ENCODE measurements around the gene KIR2DL1.
"Not testable (repeated sequence)": the region's sequence is repeated elsewhere in the genome, so short reads cannot be mapped to it uniquely, and the experiment has no call there.

The KIR2DL1 gene

GRCh38 chr19:54788154-54788553, 18.6 kb downstream of the KIR2DL1 start:
- H3K4me1 ChIP-seq (ENCODE audit: control extremely low read depth in 1 of 4, control insufficient read depth in 4 of 4, insufficient read depth in 4 of 4, low read length in 3 of 4); H3K4me3 ChIP-seq (ENCODE audit: control insufficient read depth in 1 of 7, extremely low read depth in 1 of 7, insufficient read depth in 4 of 7, low read depth in 2 of 7, low read length in 6 of 7); H3K27ac ChIP-seq (ENCODE audit: insufficient read depth in 1 of 2, low read depth in 1 of 2, low read length in 2 of 2, poor library complexity in 1 of 2, severe bottlenecking in 2 of 2); POLR2A ChIA-PET; CTCF ChIA-PET; H3K9me3 ChIP-seq (ENCODE audit: control extremely low read depth in 1 of 5, control insufficient read depth in 4 of 5, insufficient read depth in 2 of 5, low read depth in 1 of 5, low read length in 4 of 5); H3K36me3 ChIP-seq (ENCODE audit: control insufficient read depth in 4 of 4, insufficient read depth in 4 of 4, low read length in 3 of 4); H3K27me3 ChIP-seq (replicated peaks in 2 of 5; ENCODE audit: control insufficient read depth in 4 of 5, insufficient read depth in 5 of 5, low read length in 4 of 5): not testable (repeated sequence)
- 97% methylated on average over 4 of the region's 6 CpGs for WGBS (ENCODE audit: insufficient coverage)
- DNase-seq: peak in 2 of 3 donors; percentile 11 to 12

GRCh38 chr19:54790711-54791110, 21.1 kb downstream of the KIR2DL1 start:
- H3K27me3 ChIP-seq (replicated peaks in 2 of 5; ENCODE audit: control insufficient read depth in 4 of 5, insufficient read depth in 5 of 5, low read length in 4 of 5): peaks cover 0 to 2% (median 0%) of the 10 kb centered on the region in 5 experiments
- H3K4me3 ChIP-seq (ENCODE audit: control insufficient read depth in 1 of 7, extremely low read depth in 1 of 7, insufficient read depth in 4 of 7, low read depth in 2 of 7, low read length in 6 of 7): no peak overlapping the region
- no peaks in the 10 kb centered on the region for H3K9me3 ChIP-seq (ENCODE audit: control extremely low read depth in 1 of 5, control insufficient read depth in 4 of 5, insufficient read depth in 2 of 5, low read depth in 1 of 5, low read length in 4 of 5)
- peaks cover 0 to 15% (median 7%) of the 10 kb centered on the region in 4 experiments for H3K4me1 ChIP-seq (ENCODE audit: control extremely low read depth in 1 of 4, control insufficient read depth in 4 of 4, insufficient read depth in 4 of 4, low read length in 3 of 4)
- DNase-seq: no peak
- H3K36me3 ChIP-seq (ENCODE audit: control insufficient read depth in 4 of 4, insufficient read depth in 4 of 4, low read length in 3 of 4): no peaks in the 10 kb centered on the region
- 81% methylated on average over 3 of the region's 5 CpGs for WGBS (ENCODE audit: insufficient coverage)
- POLR2A ChIA-PET: no interaction called here
- CTCF ChIA-PET: no interaction called here
- no peak overlapping the region for H3K27ac ChIP-seq (ENCODE audit: insufficient read depth in 1 of 2, low read depth in 1 of 2, low read length in 2 of 2, poor library complexity in 1 of 2, severe bottlenecking in 2 of 2)

GRCh38 chr19:54791476-54791875, 21.9 kb downstream of the KIR2DL1 start:
- CTCF ChIA-PET: no interaction called here

GRCh38 chr19:54792814-54793213, 23.2 kb downstream of the KIR2DL1 start:
- no peaks in the 10 kb centered on the region for H3K9me3 ChIP-seq (ENCODE audit: control extremely low read depth in 1 of 5, control insufficient read depth in 4 of 5, insufficient read depth in 2 of 5, low read depth in 1 of 5, low read length in 4 of 5)
- ChIA-PET CTCF (no interaction called here), POLR2A (no interaction called here)
- WGBS (ENCODE audit: insufficient coverage): 0% methylated on average over 2 of the region's 8 CpGs
- peaks cover 0 to 2% (median 0%) of the 10 kb centered on the region in 5 experiments for H3K27me3 ChIP-seq (replicated peaks in 2 of 5; ENCODE audit: control insufficient read depth in 4 of 5, insufficient read depth in 5 of 5, low read length in 4 of 5)
- DNase-seq: peak; percentile 16 to 58 (median 40)
- H3K4me3 ChIP-seq (ENCODE audit: control insufficient read depth in 1 of 7, extremely low read depth in 1 of 7, insufficient read depth in 4 of 7, low read depth in 2 of 7, low read length in 6 of 7): peak overlapping the region in 6 of 7 experiments; percentile 51 to 86 (median 58)
- no peaks in the 10 kb centered on the region for H3K36me3 ChIP-seq (ENCODE audit: control insufficient read depth in 4 of 4, insufficient read depth in 4 of 4, low read length in 3 of 4)
- peaks cover 0 to 25% (median 13%) of the 10 kb centered on the region in 4 experiments for H3K4me1 ChIP-seq (ENCODE audit: control extremely low read depth in 1 of 4, control insufficient read depth in 4 of 4, insufficient read depth in 4 of 4, low read length in 3 of 4)
- peak overlapping the region in 1 of 2 experiments; percentile 58 for H3K27ac ChIP-seq (ENCODE audit: insufficient read depth in 1 of 2, low read depth in 1 of 2, low read length in 2 of 2, poor library complexity in 1 of 2, severe bottlenecking in 2 of 2)

More at GRCh38 chr19:54791476-54791875, 21.9 kb downstream of the KIR2DL1 start:
- H3K9me3 ChIP-seq (ENCODE audit: control extremely low read depth in 1 of 5, control insufficient read depth in 4 of 5, insufficient read depth in 2 of 5, low read depth in 1 of 5, low read length in 4 of 5): no peaks in the 10 kb centered on the region
- H3K27me3 ChIP-seq (replicated peaks in 2 of 5; ENCODE audit: control insufficient read depth in 4 of 5, insufficient read depth in 5 of 5, low read length in 4 of 5): peaks cover 0 to 2% (median 0%) of the 10 kb centered on the region in 5 experiments
- H3K36me3 ChIP-seq (ENCODE audit: control insufficient read depth in 4 of 4, insufficient read depth in 4 of 4, low read length in 3 of 4): no peaks in the 10 kb centered on the region
- 100% methylated on average over 4 of the region's 6 CpGs for WGBS (ENCODE audit: insufficient coverage)
- no peak overlapping the region for H3K27ac ChIP-seq (ENCODE audit: insufficient read depth in 1 of 2, low read depth in 1 of 2, low read length in 2 of 2, poor library complexity in 1 of 2, severe bottlenecking in 2 of 2)
- POLR2A ChIA-PET: no interaction called here
- no peak for DNase-seq
- H3K4me3 ChIP-seq (ENCODE audit: control insufficient read depth in 1 of 7, extremely low read depth in 1 of 7, insufficient read depth in 4 of 7, low read depth in 2 of 7, low read length in 6 of 7): no peak overlapping the region
- peaks cover 0 to 22% (median 11%) of the 10 kb centered on the region in 4 experiments for H3K4me1 ChIP-seq (ENCODE audit: control extremely low read depth in 1 of 4, control insufficient read depth in 4 of 4, insufficient read depth in 4 of 4, low read length in 3 of 4)

GRCh38 chr19:54795758-54796157, 26.2 kb downstream of the KIR2DL1 start:
- Histone ChIP-seq H3K27ac (ENCODE audit: insufficient read depth in 1 of 2, low read depth in 1 of 2, low read length in 2 of 2, poor library complexity in 1 of 2, severe bottlenecking in 2 of 2) (no peak overlapping the region), H3K9me3 (ENCODE audit: control extremely low read depth in 1 of 5, control insufficient read depth in 4 of 5, insufficient read depth in 2 of 5, low read depth in 1 of 5, low read length in 4 of 5) (no peaks in the 10 kb centered on the region), H3K27me3 (replicated peaks in 2 of 5; ENCODE audit: control insufficient read depth in 4 of 5, insufficient read depth in 5 of 5, low read length in 4 of 5) (peaks cover 0 to 3% (median 0%) of the 10 kb centered on the region in 5 experiments), H3K36me3 (ENCODE audit: control insufficient read depth in 4 of 4, insufficient read depth in 4 of 4, low read length in 3 of 4) (no peaks in the 10 kb centered on the region), H3K4me3 (ENCODE audit: control insufficient read depth in 1 of 7, extremely low read depth in 1 of 7, insufficient read depth in 4 of 7, low read depth in 2 of 7, low read length in 6 of 7) (no peak overlapping the region), H3K4me1 (ENCODE audit: control extremely low read depth in 1 of 4, control insufficient read depth in 4 of 4, insufficient read depth in 4 of 4, low read length in 3 of 4) (peaks cover 0 to 25% (median 13%) of the 10 kb centered on the region in 4 experiments)
- ChIA-PET CTCF (interaction anchor here (1.6 kb wide), 1 partner anchor 13 kb away, joined by 4 read pairs; no protein-coding TSS in a partner anchor), POLR2A (no interaction called here)
- no CpG with 5 or more reads among the region's 1 CpG for WGBS (ENCODE audit: insufficient coverage)
- DNase-seq: peak; percentile 21 to 77 (median 70)

- no peak for DNase-seq
- CTCF ChIA-PET: no interaction called here
- Histone ChIP-seq H3K4me1 (ENCODE audit: control extremely low read depth in 1 of 4, control insufficient read depth in 4 of 4, insufficient read depth in 4 of 4, low read length in 3 of 4) (no peaks in the 10 kb centered on the region), H3K36me3 (ENCODE audit: control insufficient read depth in 4 of 4, insufficient read depth in 4 of 4, low read length in 3 of 4) (no peaks in the 10 kb centered on the region), H3K9me3 (ENCODE audit: control extremely low read depth in 1 of 5, control insufficient read depth in 4 of 5, insufficient read depth in 2 of 5, low read depth in 1 of 5, low read length in 4 of 5) (peaks cover 0 to 3% (median 0%) of the 10 kb centered on the region in 5 experiments), H3K27ac (ENCODE audit: insufficient read depth in 1 of 2, low read depth in 1 of 2, low read length in 2 of 2, poor library complexity in 1 of 2, severe bottlenecking in 2 of 2) (no peak within 1 kb of the TSS), H3K4me3 (ENCODE audit: control insufficient read depth in 1 of 7, extremely low read depth in 1 of 7, insufficient read depth in 4 of 7, low read depth in 2 of 7, low read length in 6 of 7) (no peak within 1 kb of the TSS), H3K27me3 (replicated peaks in 2 of 5; ENCODE audit: control insufficient read depth in 4 of 5, insufficient read depth in 5 of 5, low read length in 4 of 5) (peaks cover 0 to 10% (median 0%) of the 10 kb centered on the region in 5 experiments)
- 83% methylated on average over 10 of the region's 10 CpGs for WGBS (ENCODE audit: insufficient coverage)
- POLR2A ChIA-PET: no interaction called here
Measured at GRCh38 chr19:54803410-54803809, 33.8 kb downstream of the KIR2DL1 start, which contains the start of gene KIR2DL4. KIR2DL4 (plus strand) TSS chr19:54803610; CDS start chr19:54803652, 42 bp downstream.

GRCh38 chr19:54804101-54804500, 34.5 kb downstream of the KIR2DL1 start:
- Histone ChIP-seq H3K4me1 (ENCODE audit: control extremely low read depth in 1 of 4, control insufficient read depth in 4 of 4, insufficient read depth in 4 of 4, low read length in 3 of 4) (no peaks in the 10 kb centered on the region), H3K9me3 (ENCODE audit: control extremely low read depth in 1 of 5, control insufficient read depth in 4 of 5, insufficient read depth in 2 of 5, low read depth in 1 of 5, low read length in 4 of 5) (peaks cover 0 to 3% (median 0%) of the 10 kb centered on the region in 5 experiments), H3K36me3 (ENCODE audit: control insufficient read depth in 4 of 4, insufficient read depth in 4 of 4, low read length in 3 of 4) (no peaks in the 10 kb centered on the region), H3K27ac (ENCODE audit: insufficient read depth in 1 of 2, low read depth in 1 of 2, low read length in 2 of 2, poor library complexity in 1 of 2, severe bottlenecking in 2 of 2) (no peak overlapping the region), H3K27me3 (replicated peaks in 2 of 5; ENCODE audit: control insufficient read depth in 4 of 5, insufficient read depth in 5 of 5, low read length in 4 of 5) (peaks cover 0 to 14% (median 0%) of the 10 kb centered on the region in 5 experiments), H3K4me3 (ENCODE audit: control insufficient read depth in 1 of 7, extremely low read depth in 1 of 7, insufficient read depth in 4 of 7, low read depth in 2 of 7, low read length in 6 of 7) (no peak overlapping the region)
- 61% methylated on average over 3 of the region's 5 CpGs for WGBS (ENCODE audit: insufficient coverage)
- POLR2A ChIA-PET: no interaction called here
- no peak for DNase-seq
- CTCF ChIA-PET: no interaction called here
